Inflammatory macrophage (primary cell): ENCODE results near the gene EMILIN1.

Experiments
- DNase-seq, 2 donors: peaks; one replicate each; pipeline ENCODE4 v3.0.0-alpha.2; 2020 to 2022

EMILIN1 gene

DNA sequence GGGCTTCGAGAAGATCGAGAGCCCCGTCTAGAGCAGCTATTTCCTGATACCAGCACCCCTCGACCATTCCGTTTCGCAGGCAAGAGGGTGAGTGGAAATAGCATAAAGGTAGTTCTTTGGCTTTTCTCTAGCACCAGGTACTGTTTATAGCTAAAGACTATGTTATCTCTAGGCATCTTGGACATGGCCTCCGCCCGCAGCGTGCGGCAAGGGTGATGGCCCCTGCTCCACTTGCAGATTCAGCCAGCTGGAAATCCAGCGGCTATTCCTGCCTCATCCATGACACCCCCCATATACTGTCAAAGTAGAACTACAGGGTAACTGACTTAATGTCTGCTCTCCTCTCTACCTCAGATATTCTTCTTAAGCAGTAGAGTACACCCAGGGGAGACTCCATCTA lies 23.7 kb upstream of the EMILIN1 start:
- DNase-seq, result no peak

DNA sequence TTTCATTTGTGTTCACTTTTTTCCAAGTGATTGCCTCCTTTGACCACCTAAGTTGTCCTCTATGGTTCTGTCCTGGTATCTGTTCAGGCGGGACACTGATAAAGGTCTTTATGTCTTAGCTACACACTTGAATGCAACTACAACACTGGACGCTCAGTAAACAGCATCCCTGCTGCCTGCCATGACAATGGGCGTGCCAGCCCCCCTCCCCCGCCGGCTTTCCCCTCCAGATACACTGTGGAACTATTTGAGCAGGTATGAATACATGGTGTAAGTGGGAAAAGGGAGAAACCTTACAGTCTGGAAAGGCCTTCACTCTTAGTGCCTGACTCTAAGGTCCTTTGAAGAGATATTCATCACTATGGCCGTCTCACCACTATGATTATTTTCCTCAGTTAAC lies 21.2 kb upstream of the EMILIN1 start:
- DNase-seq, result no peak

DNA sequence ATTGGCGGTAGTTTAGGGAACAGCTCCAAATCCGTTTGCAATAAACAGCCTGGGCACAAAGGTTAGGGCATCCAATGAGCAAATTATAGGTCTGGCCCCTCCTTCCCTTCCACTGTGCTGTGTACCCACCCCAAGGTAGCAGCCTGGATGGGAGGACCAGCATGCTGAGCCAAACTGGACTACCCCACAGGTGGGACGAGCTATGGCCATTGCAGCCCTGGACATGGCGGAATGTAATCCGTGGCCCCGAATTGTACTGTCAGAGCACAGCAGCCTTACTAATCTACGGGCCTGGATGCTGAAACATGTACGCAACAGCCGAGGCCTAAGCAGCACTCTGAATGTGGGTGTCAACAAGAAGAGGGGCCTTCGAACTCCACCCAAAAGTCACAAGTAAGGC lies 20.2 kb upstream of the EMILIN1 start:
- DNase-seq, result no peak

DNA sequence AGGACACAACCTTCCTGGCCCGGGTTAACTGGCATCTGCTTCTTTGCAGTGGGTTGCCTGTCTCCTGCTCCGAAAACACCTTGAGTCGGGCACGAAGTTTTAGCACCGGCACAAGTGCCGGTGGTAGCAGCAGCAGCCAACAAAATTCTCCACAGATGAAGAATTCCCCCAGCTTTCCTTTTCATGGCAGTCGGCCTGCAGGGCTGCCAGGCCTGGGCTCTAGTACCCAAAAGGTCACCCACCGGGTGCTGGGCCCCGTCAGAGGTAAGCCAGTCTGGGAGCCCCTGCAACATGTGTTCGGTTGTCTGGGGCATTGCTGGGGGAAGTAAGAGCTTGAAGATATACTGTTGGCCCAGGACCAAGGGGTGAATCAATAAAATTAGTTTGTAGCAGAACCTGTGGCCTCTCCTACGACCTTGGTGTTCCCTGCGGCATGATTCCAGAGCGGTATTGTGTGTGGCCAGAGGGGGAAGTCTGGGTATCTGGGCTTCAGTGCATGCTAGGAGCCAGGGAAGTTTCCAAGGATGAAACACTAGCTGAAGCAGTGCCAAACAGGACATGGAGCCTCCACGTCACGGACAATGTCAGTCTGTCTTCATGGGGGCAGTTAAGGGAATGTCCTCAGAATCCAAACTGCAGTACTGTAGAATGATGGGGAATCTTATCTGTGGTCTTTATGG lies 19.1 kb upstream of the EMILIN1 start:
- no peak for DNase-seq

DNA sequence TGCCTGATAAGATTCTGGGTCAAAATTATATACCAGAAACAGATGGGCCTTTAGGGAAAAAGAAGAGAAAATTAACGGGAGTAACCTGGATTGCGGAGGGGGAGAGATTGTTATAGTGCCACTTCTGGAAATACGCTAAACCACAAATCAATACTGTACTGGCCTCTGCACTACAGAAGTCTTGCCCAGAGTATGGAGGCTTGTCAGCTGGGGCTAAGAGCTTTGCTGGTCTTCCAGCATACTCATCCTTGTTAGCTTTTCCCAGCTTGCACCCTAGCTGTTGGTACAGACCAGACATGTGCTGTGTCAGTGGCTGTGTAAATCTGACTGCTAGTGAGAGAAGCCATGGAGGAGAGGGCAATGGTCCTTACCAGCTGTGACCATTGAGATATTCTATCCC lies 18.1 kb upstream of the EMILIN1 start:
- no peak for DNase-seq

DNA sequence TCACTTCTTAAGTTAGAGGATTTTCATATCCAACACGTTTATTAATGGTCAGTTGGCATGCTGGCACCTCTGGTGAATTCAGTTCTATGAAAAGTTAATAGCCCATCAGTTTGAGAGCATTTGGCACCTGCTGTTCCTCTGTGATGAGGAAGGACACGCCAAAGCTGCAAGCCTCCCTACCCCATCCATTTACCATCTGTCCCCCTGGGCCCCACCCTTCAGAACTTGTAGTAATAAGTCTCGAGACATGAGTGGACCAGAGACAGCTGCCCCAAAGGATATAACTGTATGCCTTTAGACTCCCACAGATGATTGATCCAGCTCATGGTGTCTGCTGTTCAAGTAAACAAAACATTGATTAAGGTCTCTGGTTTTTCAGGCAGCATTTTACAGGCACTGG lies 13.3 kb upstream of the EMILIN1 start:
- DNase-seq, result no peak

DNA sequence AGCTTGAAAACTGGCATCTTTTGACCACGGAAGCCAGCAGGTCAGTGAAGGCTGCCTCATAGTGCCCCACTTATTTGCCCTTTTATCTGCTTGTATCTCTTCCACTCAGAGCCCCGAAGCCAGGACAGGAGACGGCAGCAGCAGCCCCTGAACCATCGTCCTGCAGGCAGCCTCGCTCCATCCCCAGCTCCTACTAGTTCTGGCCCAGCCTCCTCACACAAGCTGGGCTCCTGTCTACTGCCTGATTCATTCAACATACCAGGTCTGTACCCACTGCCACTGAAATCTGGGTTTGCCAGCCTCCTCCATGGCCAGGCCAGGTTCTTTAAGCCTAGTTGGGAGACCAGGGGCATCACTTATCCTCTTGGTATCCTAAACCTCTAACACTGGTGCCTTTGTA lies 11.0 kb upstream of the EMILIN1 start:
- no peak for DNase-seq

DNA sequence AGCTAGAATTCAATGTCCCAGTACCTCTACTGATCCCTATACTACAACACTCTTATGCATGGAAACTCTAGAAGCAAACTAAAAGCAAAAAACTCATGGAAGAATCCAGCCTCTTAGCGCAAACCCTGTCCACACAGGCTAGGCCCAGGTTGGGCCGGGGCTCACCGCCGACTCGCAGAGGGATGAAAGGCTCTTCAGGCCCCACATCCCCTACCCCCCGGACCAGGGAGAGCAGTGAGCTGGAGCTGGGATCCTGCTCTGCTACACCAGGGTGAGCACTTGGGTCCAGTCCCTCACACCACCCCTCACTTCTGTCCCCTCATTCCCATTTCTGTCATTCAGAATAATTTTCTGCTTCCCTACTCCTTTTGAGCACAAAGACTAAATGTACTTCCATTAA lies 9.0 kb upstream of the EMILIN1 start:
- DNase-seq, result no peak

DNA sequence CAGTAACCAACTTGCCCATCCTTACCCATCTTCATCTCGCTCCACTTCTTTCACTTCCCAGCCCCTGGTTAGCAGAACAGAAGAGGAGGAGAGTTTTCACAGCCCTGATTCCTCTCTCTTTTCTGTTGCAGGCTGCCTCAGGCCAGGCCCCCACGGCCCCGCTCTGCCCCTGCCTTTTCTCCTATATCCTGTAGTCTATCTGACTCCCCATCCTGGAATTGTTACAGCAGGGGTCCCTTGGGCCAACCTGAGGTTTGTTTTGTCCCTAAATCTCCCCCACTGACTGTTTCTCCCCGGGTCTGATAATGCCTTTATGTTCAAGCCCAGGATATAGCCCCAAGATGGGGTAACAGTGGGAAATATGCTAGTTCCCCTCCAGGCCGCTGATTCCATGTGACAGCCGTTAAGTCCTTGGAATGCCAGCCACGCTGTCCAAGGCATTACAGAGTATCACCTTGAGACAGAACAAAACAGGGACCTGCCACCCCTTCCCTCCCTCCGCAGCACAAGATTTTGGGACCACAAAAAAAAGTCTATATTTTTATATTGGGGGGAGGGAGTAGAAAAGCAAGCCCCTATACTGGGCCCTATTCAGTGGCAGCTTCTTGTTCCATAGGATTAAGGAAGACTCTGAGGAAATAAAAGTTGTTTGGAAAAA lies 8.3 kb upstream of the EMILIN1 start:
- no peak for DNase-seq

DNA sequence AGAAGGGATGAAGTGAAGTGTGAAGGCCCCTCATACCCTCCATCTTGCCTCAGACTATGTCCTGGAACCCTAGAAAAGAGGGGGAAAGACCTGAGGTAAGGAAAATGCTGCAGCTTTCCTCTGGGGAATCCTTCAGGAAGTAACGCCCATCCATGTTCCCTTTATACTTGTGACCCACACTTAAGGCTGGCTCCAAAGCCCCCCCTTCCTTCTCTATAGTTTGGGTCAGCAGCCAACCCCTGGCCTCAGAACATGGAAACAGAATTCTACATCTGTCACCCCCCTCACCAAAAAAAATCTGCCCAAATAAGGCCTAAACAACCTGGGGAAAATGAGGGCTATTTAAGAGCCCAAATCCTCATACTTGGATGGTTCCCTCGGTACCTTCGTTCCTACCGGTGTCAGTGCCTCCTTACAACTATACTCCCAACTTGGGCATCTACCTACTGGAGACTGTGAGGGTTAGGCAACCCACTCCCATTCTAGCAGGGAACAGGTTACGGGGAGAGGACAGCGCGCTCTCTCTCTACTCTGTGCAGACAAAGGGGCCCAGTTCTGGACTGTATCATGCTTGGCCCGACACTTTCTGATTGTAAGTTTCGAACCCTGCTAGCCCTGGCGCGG lies 7.7 kb upstream of the EMILIN1 start:
- no peak for DNase-seq

DNA sequence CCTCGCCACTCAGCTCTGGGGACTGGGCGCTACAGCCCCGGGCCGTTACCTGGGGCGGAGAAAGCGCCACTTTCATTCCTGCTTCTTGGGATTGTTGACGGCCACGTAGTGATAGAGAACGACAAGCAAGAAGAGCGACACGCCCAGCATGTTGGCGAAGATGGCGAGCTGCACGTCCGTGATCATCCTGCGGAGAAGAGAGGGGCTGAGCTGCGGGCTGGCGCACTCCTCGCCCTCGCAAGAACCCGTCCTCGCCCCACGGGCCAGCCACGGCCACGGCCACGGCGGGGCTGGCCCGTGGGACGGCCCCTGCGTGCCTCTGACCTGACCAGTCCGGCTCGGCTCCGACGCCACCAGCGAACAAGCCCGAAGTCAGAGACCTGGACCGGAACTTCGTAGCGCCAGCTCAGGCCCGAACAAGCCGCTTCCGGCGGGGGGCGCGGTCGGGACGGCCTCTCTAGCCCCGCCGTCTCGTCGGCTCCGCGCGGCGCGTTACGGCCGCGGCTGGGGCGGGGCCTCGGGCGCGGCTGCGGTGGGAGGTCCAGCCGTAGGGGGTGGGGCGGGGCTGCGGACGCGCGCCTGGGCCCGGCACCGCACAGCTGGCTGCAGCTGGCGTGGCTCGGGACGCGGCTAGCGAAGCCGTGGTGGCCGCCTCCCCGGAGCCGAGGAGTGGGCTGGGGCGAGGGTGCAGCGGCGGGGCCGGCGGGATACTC lies 7.0 kb upstream of the EMILIN1 start, which contains the start of gene OST4:
TSS of gene OST4 (minus strand) at position 378 of the 713 bp plus-strand sequence.
- DNase-seq, result peak; percentile 94 to 96

DNA sequence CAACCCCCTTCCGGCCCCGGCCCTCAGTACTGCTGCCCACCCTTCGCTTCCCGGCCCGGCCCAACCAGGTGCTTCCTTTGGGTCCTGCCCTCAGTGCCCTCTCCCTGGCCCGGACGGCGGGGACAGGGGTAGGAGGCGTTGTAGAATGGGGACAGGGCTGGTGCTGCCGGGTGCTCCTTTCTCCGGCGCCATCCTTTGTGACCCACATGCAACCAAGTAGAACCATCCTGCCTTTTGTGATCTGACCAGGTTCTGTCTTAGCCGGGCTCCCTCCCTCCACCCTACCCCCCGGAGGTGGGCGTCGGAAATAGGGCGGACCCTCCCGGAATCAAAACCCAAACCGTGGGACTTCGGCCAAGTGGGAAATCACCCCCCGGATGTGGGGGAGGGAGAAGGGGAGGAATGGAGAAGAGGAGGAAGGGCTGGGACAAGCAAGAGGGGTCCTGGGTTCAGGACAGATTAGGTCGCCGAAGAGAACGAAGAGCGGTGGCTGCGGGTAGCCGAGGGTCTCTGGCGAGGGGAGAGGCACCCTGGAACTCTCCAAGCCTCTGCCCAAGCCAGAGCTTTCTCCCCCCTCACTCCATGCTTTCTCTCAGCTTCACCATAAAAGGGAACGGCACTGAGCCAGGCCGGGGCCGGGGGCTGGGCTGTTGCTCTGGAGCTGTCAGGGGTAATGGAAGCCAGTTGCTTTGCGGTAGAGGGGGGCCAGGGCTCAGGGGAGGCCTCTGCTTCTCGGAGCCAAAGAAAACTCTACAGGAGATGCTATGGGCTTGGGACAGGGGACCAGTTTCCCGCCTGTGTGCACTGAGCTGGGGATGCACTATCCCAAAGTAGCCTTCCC lies 6.2 kb upstream of the EMILIN1 start:
- no peak for DNase-seq

DNA sequence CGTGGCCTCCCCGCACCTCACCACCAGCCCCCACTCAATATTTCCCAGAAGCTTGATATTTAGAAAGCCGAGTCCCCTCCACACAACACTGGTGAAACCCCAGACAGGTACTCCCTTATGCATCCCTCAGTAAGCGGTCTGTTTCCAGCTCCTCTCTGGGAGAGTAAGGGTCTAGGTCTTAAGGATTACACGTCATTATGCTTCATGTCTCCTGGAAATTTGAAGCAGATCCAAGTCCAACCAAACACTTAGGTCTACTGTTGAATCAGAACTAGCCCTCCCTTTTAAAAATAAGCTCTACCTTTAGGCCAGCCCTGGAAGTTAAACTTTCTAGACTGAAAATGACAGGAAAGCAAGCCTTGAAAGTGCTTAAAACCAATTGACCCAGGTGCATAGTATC lies 5.5 kb upstream of the EMILIN1 start:
- no peak for DNase-seq

DNA sequence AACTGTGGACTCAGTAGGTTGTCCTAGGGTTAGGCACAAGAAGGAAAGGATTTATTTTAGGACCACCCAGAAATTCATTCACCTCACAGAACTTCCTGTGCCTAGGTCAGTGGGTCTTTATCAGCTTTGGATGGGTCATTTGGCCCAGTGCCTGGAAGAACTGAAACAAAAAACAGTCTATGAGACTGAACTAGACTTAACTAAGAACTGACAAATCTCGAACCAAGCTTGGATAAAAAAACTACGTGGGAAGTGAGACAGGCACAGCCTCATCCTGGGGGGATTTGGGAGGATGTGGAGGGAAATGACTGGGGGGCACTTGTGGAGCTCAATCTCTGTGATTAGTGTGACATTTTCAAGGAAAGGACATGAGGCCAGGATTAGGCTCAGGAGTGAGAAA lies 4.6 kb upstream of the EMILIN1 start:
- no peak for DNase-seq

DNA sequence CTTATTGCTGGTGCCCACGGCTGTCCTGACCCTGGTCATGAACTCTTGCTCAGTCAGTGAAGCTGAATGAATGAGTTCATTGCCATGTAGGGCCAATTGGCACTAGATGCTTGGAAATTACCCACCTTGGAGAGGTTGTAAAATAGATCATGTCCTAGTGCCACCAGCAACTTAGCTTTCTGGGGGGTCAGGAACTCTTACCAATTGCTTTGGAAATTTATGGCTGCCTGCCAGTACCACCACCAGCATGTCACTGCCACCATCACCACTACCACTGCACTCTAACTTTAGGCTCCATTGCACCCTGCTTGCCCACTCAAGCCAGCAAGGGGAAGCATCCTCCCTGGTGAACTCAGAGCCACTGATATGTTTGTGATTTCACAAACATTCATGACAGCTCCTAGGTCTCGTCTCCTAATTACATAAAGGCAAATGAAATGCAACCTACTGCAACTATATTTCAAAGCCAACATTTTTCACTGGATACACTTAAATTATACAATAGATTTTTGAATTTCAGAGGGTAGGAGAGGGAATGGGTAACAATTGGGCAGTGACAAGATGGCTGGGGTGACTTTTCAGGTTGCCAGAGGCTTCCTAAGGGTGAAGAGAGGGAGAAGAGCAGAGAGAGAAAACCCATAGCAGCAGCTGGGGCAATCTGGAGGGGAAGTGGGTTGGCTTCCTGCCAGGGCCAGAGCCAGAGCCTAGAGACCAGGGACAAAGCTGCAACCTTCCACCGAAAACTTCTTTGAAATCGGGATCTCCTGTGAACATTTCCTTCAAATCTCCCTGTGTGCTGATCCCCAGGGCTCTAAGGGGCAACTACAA lies 3.5 kb upstream of the EMILIN1 start:
- DNase-seq, result peak; percentile 59 to 73

DNA sequence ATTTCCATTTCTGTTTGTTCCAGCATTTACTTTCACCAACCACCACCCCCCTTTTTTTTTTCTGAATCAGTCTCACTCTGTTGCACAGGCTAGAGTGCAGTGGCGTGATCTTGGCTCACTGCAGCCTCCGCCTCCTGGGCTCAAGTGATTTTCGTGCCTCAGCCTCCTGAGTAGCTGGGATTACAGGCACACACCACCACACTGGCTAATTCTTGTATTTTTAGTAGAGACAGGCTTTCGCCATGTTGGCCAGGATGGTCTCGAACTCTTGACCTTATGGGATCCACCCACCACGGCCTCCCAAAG lies 2.9 kb upstream of the EMILIN1 start:
- DNase-seq, result peak in 1 of 2 donors; percentile 40

DNA sequence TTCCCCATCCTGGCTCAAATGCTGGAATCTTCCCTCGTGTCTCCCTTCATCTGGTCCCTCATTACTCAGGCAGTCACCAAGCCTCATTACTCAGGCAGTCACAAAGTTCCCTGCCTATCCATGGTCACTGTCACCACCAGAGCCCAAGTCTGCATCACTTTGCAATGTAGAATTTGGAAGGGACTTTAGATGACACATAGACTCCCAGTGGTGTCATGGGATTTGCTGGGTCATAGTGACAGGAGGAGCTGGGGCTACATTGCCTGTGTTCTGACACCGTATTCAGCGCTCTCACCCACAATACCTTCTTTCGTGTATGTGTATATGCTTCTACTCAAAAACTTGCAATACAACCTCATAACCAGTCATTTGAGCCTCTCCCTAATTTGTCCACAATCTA lies 2.1 kb upstream of the EMILIN1 start:
- DNase-seq, result peak in 1 of 2 donors; percentile 50

DNA sequence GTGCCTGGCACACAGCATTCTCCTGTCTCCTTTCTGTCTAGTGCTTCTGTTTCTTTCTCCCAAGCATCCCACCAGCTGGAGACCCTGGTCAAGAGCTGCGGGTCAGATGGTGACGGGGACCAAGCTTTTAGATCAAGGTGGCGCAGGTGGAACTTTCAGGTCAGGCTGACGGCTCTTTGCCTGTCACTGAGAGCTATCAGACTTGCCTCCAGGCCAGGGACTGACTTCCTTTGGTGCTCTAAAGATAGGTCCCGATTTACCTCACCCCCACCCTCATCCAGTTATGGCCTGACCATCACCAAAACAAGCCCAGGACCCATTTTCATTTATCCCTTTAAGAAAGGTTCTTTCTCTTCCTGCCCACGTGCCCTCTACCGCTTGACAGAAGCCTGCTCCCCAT lies 1.2 kb upstream of the EMILIN1 start:
- no peak for DNase-seq

DNA sequence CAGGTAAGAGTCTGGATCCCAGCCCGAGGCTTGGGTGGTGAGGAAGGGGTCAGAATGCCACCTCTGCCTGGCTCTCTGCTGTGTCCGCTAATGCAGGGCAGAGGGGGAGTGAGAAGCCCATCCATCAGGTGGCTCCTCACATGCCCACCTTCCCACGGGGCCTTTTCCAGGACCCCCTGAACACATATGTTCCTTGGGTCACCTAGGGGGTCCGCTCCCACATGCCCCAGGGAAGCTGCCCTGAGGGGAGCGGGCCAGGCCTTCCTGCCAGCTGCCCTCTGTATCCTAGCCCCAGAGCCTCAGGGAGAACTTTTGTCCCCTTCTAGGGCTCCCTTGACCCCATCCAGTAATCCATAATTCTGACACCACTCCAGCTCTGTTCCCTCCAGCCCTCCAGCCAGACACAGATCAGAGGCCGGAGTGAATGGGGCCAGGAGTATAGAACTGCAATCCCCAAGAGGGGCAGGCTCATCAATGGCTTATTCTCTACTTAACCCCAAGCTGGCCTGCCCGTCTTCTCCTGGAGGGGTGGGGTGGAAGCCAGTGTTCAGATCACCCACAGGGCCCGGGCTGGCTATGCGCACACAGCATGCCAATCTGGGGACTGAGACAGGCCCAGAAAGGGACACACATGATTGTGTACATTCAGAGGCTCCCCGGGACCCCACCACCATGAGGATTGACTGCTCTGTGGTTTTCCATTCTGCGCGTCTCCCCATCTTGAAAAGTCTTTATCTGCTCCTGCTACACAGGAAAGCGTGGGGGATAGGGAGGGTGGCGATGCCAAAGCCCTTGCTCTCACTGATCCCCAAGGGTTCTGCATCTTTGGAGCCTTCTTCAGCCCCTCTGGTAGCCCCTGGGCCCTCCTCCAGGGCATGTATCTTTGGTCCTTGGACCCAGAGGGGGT lies 1.1 kb downstream of the EMILIN1 start:
- DNase-seq, result no peak

DNA sequence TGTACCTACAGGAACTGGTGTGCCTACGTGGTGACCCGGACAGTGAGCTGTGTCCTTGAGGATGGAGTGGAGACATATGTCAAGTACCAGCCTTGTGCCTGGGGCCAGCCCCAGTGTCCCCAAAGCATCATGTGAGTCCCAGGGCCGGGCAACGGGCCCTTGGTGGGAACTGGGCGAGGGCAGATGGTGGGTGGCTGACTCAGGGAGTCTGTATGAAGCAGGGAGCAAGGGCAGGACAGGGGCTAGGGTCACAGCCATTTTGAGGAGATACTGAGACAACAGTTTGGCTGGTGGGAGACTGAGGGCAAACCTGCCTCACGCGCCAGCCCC lies 1.7 kb downstream of the EMILIN1 start:
- DNase-seq, result peak in 1 of 2 donors; percentile 50

DNA sequence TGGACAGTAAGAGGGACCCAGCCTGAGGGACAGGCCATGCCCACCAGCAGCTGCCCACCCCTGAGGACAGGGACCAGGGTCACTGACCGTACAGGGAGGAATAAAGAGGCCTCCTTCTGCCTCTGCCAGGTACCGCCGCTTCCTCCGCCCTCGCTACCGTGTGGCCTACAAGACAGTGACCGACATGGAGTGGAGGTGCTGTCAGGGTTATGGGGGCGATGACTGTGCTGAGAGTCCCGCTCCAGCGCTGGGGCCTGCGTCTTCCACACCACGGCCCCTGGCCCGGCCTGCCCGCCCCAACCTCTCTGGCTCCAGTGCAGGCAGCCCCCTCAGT lies 2.2 kb downstream of the EMILIN1 start:
- DNase-seq, result no peak
